Pancreas (tissue), 10 donors: ENCODE data around the gene DPF3. TPM values are rescaled to one million over a fixed set of nuclear protein-coding genes. Genes with fewer than 3 reads are reported as not detected.
A peak's percentile ranks its signal among the peaks of the same experiment; 100 is the strongest.

Source experiments
- ATAC-seq, 4 donors: fragments of 200-7000 bp; cut with Tn5 transposase; one replicate each; pipeline versions ENCODE4 v1.8.0 to v1.9.1; 2020; ENCODE audit warnings: mild to moderate bottlenecking in 4 of 4, moderate library complexity in 4 of 4
- DNase-seq, 6 donors: peaks; one replicate each; pipeline ENCODE4 v3.0.0-alpha.2; 2020
- FAIRE-seq: peaks from 2 replicates; lab custom pipeline; 2012; peaks lifted over from hg19 to GRCh38; lab: Jason Lieb, UNC
- H3K27ac ChIP-seq, 4 donors: fragments of 200-600 bp; sonication (generic); 1 replicate in 3 of 4; 2 replicates in 1 of 4; pipeline versions ENCODE4 v1.5.0 to v1.8.0; 2020
- H3K27me3 ChIP-seq, 4 donors: fragments of 200-600 bp; one replicate each; pipeline ENCODE4 v1.8.0; 2021
- H3K36me3 ChIP-seq, 3 donors: fragments of 200-600 bp; sonication (generic) in 1 of 3; one replicate each; pipeline versions ENCODE4 v1.5.0 to v1.8.0; 2020 to 2021
- H3K4me1 ChIP-seq, 3 donors: fragments of 200-600 bp; one replicate each; pipeline ENCODE4 v1.8.0; 2021
- H3K4me3 ChIP-seq, 4 donors: fragments of 200-600 bp; sonication (generic) in 2 of 4; one replicate each; pipeline versions ENCODE4 v1.5.0 to v1.8.0; 2020 to 2021
- H3K9me3 ChIP-seq, 4 donors: fragments of 200-600 bp; one replicate each; pipeline ENCODE4 v1.8.0; 2021
- CTCF ChIP-seq, 4 donors: fragments of 200-600 bp; sonication (generic) in 3 of 4; IDR thresholded peaks; one replicate each; pipeline versions ENCODE4 v1.5.0 to v1.8.0; 2021; ENCODE audit warnings: antibody characterized with exemption in 4 of 4
- WGBS, 2 donors: extraction: QIAGEN DNeasy Blood & Tissue Kit; methylation state at CpG; one replicate each; pipeline ENCODE4 v1.1.7; 2013; 5-methylcytosine and 5-hydroxymethylcytosine counted together
- intact Hi-C, 3 donors: fragments of 100-400 bp; cut with DNase I; formaldehyde crosslinking; loops; one replicate each; pipeline versions ENCODE4 v1.11.1 to v1.14.2; 2022
- polyA plus RNA-seq, 2 donors: library from polyadenylated mRNA; stranded (reverse); fragments of 200-250 nt; gene quantifications; one replicate each; pipeline ENCODE4 v1.2.3, GENCODE V29; 2013
- total RNA-seq, 6 donors: library from RNA; stranded (reverse); fragmentation: NEBNext Ultra II Directional in 4 of 6; extraction: Animal tissue kit (Norgen Biotek cat#: 25700) in 4 of 6; gene quantifications; one replicate each; pipeline versions ENCODE4 v1.2.1 to v1.2.4, GENCODE V29; 2021 to 2023
- donor health status: healthy with polysubstance abuse.
- donor health status: DM: no; HTN: no; CAD: no; lungs with moderate emphysema.
- donor health status: DM: no; HTN: no; CAD: no.
- donor health status: control.
- donor health status: control.
- donor health status: Bipolar disorder and iron deficiency.
- donor health status: DM: yes; HTN: yes; CAD: no.
- donor health status: DM: no; HTN: no; CAD: no.
- donor health status: DM: no; HTN: no; CAD: no.
- donor health status: DM: yes; HTN: yes; CAD: no.

DPF3 gene
- total and polyA plus RNA-seq, 8 donors, result 0.14 to 1.3 (median 0.86) TPM

GRCh38 chr14:72644758-72645489 lies 249.0 kb downstream of the DPF3 start:
- Histone ChIP-seq H3K4me3 (no peak overlapping the region), H3K27me3 (no peaks in the 10 kb centered on the region), H3K36me3 (no peaks in the 10 kb centered on the region), H3K27ac (no peak overlapping the region), H3K9me3 (no peaks in the 10 kb centered on the region), H3K4me1 (no peaks in the 10 kb centered on the region)
- intact Hi-C loops, result no loop called here
- no peak for TF ChIP-seq CTCF (IDR thresholded peaks at IDR 0.05)
- DNase-seq (no peak), ATAC-seq (no peak), FAIRE-seq (no peak)
- WGBS, 2 donors, result 89 to 90% methylated on average over 4 of the region's 4 CpGs

DNA sequence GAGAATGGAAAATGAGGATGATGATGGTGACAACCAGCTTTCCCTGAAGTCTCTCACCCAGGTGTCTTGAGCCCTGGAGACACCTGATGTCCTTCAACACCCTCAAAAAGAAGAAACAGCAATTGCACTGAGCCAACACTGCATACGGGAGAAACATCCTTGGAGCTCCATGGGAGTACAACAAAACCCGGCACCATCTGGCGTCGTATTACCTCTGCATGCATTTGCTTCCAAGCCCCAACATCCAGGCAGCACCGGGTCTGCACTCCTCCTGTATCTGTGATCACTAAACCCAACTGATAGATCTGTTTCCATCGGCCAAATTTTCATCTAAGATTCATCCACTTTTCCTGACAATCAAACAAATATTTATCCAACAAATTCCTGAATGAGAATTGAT lies 249.9 kb downstream of the DPF3 start:
- DNase-seq (no peak), ATAC-seq (no peak), FAIRE-seq (no peak)
- WGBS, 2 donors, result 70 to 72% methylated on average over 6 of the region's 6 CpGs
- no peak for TF ChIP-seq CTCF (IDR thresholded peaks at IDR 0.05)
- intact Hi-C loops, result no loop called here
- Histone ChIP-seq H3K4me3 (no peak overlapping the region), H3K27me3 (no peaks in the 10 kb centered on the region), H3K4me1 (no peaks in the 10 kb centered on the region), H3K9me3 (no peaks in the 10 kb centered on the region), H3K36me3 (no peaks in the 10 kb centered on the region), H3K27ac (no peak overlapping the region)

DNA sequence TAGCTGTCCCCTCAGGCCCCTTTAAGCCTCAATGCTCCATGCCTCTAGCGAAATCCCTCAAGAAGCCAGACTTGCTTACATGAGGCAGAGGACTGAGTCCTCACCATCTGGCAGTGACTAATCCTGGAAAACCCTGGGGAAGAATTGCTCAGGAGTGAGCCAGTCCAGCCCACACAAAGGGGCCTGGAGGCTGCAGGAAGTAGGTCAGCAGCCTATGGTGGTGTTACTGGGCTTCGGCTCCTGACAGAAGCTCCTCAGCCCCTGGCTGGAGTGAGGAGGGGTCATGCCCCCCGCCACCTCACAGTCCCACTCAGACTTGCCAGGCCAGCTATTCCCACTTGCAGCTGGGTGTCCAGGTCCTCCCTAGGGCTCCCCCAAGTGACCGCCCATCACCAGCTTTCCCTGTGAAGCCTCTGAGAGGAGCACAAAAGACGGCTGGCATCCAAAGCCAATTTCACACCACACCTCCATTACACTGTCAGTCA lies 250.5 kb downstream of the DPF3 start:
- no peak for TF ChIP-seq CTCF (IDR thresholded peaks at IDR 0.05)
- ATAC-seq, result peak in 3 of 4 donors; percentile 43 to 76 (median 47)
- no peak for FAIRE-seq
- H3K9me3 ChIP-seq, result no peaks in the 10 kb centered on the region
- H3K27me3 ChIP-seq, result no peaks in the 10 kb centered on the region
- no peak overlapping the region for H3K4me3 ChIP-seq
- H3K4me1 ChIP-seq, result no peaks in the 10 kb centered on the region
- intact Hi-C loops, result no loop called here
- no peak for DNase-seq
- no peaks in the 10 kb centered on the region for H3K36me3 ChIP-seq
- 69 to 74% methylated on average over 5 of the region's 5 CpGs for WGBS, 2 donors
- H3K27ac ChIP-seq, result no peak overlapping the region

DNA sequence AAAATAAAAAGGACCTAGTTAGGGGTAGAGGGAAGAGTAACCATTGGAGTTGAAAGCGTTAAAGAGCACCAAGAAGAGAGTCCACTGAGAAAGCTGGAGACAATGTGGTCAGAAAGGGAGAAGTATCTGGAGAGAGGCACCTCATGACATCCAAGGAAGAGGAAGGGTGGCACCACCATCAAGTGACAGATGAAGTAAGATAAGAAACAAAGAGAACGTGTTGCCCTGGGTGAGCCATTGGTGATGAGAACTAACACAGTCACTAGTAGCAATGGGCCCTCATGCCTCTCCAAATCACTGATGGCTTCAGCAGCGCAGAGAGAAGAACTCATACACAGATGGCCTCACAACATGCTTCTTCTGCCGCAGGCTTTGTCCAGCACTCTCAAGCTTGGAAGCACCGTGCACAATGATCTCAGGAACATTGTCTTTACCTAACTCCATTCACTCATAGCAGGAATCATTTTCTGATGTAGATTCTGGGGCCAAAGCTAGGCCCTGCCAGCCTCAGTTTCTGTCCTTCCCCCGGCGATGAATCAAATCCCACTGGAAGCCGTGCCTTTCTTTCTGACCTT lies 252.9 kb downstream of the DPF3 start:
- TF ChIP-seq CTCF (IDR thresholded peaks at IDR 0.05), result no peak
- no peak overlapping the region for H3K27ac ChIP-seq
- DNase-seq (no peak), ATAC-seq (no peak), FAIRE-seq (no peak)
- H3K9me3 ChIP-seq, result no peaks in the 10 kb centered on the region
- WGBS, 2 donors, result 90 to 91% methylated on average over 8 of the region's 8 CpGs
- H3K36me3 ChIP-seq, result no peaks in the 10 kb centered on the region
- H3K27me3 ChIP-seq, result no peaks in the 10 kb centered on the region
- no peaks in the 10 kb centered on the region for H3K4me1 ChIP-seq
- intact Hi-C loops, result no loop called here
- no peak overlapping the region for H3K4me3 ChIP-seq

GRCh38 chr14:72638021-72638420 lies 255.9 kb downstream of the DPF3 start:
- no peaks in the 10 kb centered on the region for H3K9me3 ChIP-seq
- no peaks in the 10 kb centered on the region for H3K27me3 ChIP-seq
- H3K27ac ChIP-seq, result no peak overlapping the region
- H3K36me3 ChIP-seq, result no peaks in the 10 kb centered on the region
- H3K4me3 ChIP-seq, result no peak overlapping the region
- DNase-seq (no peak), FAIRE-seq (no peak), ATAC-seq (no peak)
- 67 to 80% methylated on average over 3 of the region's 3 CpGs for WGBS, 2 donors
- H3K4me1 ChIP-seq, result no peaks in the 10 kb centered on the region
- TF ChIP-seq CTCF (IDR thresholded peaks at IDR 0.05), result no peak
- intact Hi-C loops, result no loop called here
